A549 (cell line): ENCODE results near the gene BANK1. TPM values are rescaled to one million over a fixed set of nuclear protein-coding genes. Genes with fewer than 3 reads are reported as not detected.

Source experiments
- ATAC-seq, 2 experiments: fragments of 200-7000 bp in 1 of 2; fragments of >200 bp in 1 of 2; cut with Nextera tagmentation in 1 of 2; cut with Tn5 transposase in 1 of 2; 3 replicates each; pipeline versions ENCODE4 v1.8.0 to v1.9.1; 2018 to 2020; ENCODE audit warnings: mild to moderate bottlenecking in 1 of 2, moderate library complexity in 1 of 2
- CTCF ChIA-PET: fragments of 300-600 bp; sonication (Branson Sonifier 250); formaldehyde crosslinking; extraction: SDS; loops from one replicate; lab custom pipeline; 2021; ENCODE audit warnings: antibody characterized with exemption, inconsistent platforms; lab: Yijun Ruan, JAX
- POLR2A ChIA-PET: fragments of 350-600 bp; formaldehyde crosslinking; extraction: SDS; loops from one replicate; lab custom pipeline; 2021; ENCODE audit warnings: antibody characterized with exemption, inconsistent platforms; lab: Yijun Ruan, JAX
- DNase-seq, 2 experiments: peaks; one replicate each; pipeline versions ENCODE4 v3.0.0 to v3.0.0-alpha.2; 2011 to 2016; ENCODE audit warnings: low read depth in 1 of 2, low spot score in 1 of 2
- FAIRE-seq: peaks from 2 replicates; lab custom pipeline; 2011; peaks lifted over from hg19 to GRCh38; lab: Jason Lieb, UNC
- H3K27ac ChIP-seq, 2 experiments: fragments of >200 bp; sonication (Bioruptor Twin); formaldehyde crosslinking; 3 replicates each; pipeline ENCODE4 v1.5.1; 2016 to 2017
- H3K4me1 ChIP-seq: fragments of >200 bp; sonication (Bioruptor Twin); formaldehyde crosslinking; 3 replicates; pipeline ENCODE4 v1.6.1; 2016
- H3K4me2 ChIP-seq: fragments of >200 bp; sonication (Bioruptor Twin); formaldehyde crosslinking; 3 replicates; pipeline ENCODE4 v1.6.1; 2016
- H3K4me3 ChIP-seq: fragments of >200 bp; sonication (Bioruptor Twin); formaldehyde crosslinking; 3 replicates; pipeline ENCODE4 v1.5.1; 2016
- H3K9me3 ChIP-seq: fragments of >200 bp; sonication (Bioruptor Twin); formaldehyde crosslinking; 3 replicates; pipeline ENCODE4 v1.6.1; 2016
- CBX8 ChIP-seq: fragments of 200-600 bp; sonication (generic); IDR thresholded peaks from 2 replicates; pipeline ENCODE4 v1.6.1; 2016
- CHD2 ChIP-seq: fragments of 150-350 bp; IDR thresholded peaks from 2 replicates; pipeline ENCODE4 v1.6.1; 2014; ENCODE audit warnings: low read length; ENCODE audit not compliant: partially characterized antibody
- EHF ChIP-seq: fragments of 250-450 bp; sonication (Bioruptor Pico); IDR thresholded peaks from 2 replicates; pipeline ENCODE4 v1.5.0; 2020; ENCODE audit warnings: mild to moderate bottlenecking
- ESRRA ChIP-seq: fragments of 150-350 bp; IDR thresholded peaks from 2 replicates; pipeline ENCODE4 v1.6.1; 2014; ENCODE audit warnings: mild to moderate bottlenecking, low read length, borderline replicate concordance
- FOSB ChIP-seq: fragments of 250-450 bp; sonication (Bioruptor Pico); IDR thresholded peaks from 2 replicates; pipeline ENCODE4 v1.5.0; 2020; ENCODE audit warnings: mild to moderate bottlenecking, moderate library complexity
- FOXS1 ChIP-seq: fragments of 250-450 bp; sonication (Bioruptor Pico); IDR thresholded peaks from 2 replicates; pipeline ENCODE4 v1.5.0; 2020; ENCODE audit warnings: mild to moderate bottlenecking, moderate library complexity
- GATA3 ChIP-seq: IDR thresholded peaks from 2 replicates; pipeline ENCODE4 v1.6.1; 2012; ENCODE audit warnings: borderline replicate concordance
- HEYL ChIP-seq: fragments of 250-450 bp; sonication (Bioruptor Pico); IDR thresholded peaks from 2 replicates; pipeline ENCODE4 v1.8.0; 2021; ENCODE audit warnings: mild to moderate bottlenecking, moderate library complexity
- HOXA7 ChIP-seq: fragments of 250-450 bp; sonication (Bioruptor Pico); IDR thresholded peaks from 2 replicates; pipeline ENCODE4 v1.5.0; 2020; ENCODE audit warnings: mild to moderate bottlenecking, moderate library complexity
- HOXB13 ChIP-seq: fragments of 250-450 bp; sonication (Bioruptor Pico); IDR thresholded peaks from 2 replicates; pipeline ENCODE4 v1.5.0; 2020; ENCODE audit warnings: low read depth, mild to moderate bottlenecking, moderate library complexity
- JUNB ChIP-seq: fragments of >200 bp; sonication (Bioruptor Twin); formaldehyde crosslinking; IDR thresholded peaks from 2 replicates; pipeline ENCODE4 v1.6.1; 2016
- MYC ChIP-seq: IDR thresholded peaks from 2 replicates; pipeline ENCODE4 v1.6.1; 2012; ENCODE audit warnings: mild to moderate bottlenecking, inconsistent platforms, low read length, improper control_type of control experiment, borderline replicate concordance
- NFE2L2 ChIP-seq: fragments of 150-350 bp; conservative IDR thresholded peaks from 2 replicates; pipeline ENCODE4 v1.6.1; 2014; ENCODE audit warnings: low read length
- PHF8 ChIP-seq: fragments of 200-600 bp; sonication (generic); IDR thresholded peaks from 2 replicates; pipeline ENCODE4 v1.6.1; 2016; ENCODE audit warnings: low read depth, mild to moderate bottlenecking, antibody characterized with exemption, moderate library complexity, borderline replicate concordance
- POLR2AphosphoS2 ChIP-seq: conservative IDR thresholded peaks from 2 replicates; pipeline ENCODE4 v1.6.1; 2012; ENCODE audit warnings: low read length, improper control_type of control experiment, inconsistent platforms
- RAD21 ChIP-seq, 2 experiments: fragments of >200 bp in 1 of 2; sonication (Bioruptor Twin) in 1 of 2; formaldehyde crosslinking in 1 of 2; IDR thresholded peaks in 1 of 2; conservative IDR thresholded peaks in 1 of 2; 2 replicates in 1 of 2; 3 replicates in 1 of 2; pipeline ENCODE4 v1.6.1; 2012 to 2018; ENCODE audit warnings: inconsistent platforms in 1 of 2
- RCOR1 ChIP-seq: fragments of 150-350 bp; IDR thresholded peaks from 2 replicates; pipeline ENCODE4 v1.6.1; 2014; ENCODE audit warnings: antibody characterized with exemption, low read length, low read depth
- SREBF2 ChIP-seq: fragments of 450-650 bp; IDR thresholded peaks from 2 replicates; pipeline ENCODE4 v1.6.1; 2014; ENCODE audit warnings: mild to moderate bottlenecking, moderate library complexity
- TFCP2L1 ChIP-seq: fragments of 250-450 bp; sonication (Bioruptor Pico); IDR thresholded peaks from 2 replicates; pipeline ENCODE4 v1.5.0; 2021; ENCODE audit warnings: mild to moderate bottlenecking
- TP53 ChIP-seq: fragments of 250-450 bp; sonication (Bioruptor Pico); IDR thresholded peaks from 2 replicates; pipeline ENCODE4 v1.5.0; 2021; ENCODE audit warnings: mild to moderate bottlenecking, moderate library complexity
- ZC3H11A ChIP-seq: fragments of 450-650 bp; IDR thresholded peaks from 2 replicates; pipeline ENCODE4 v1.6.1; 2014; ENCODE audit warnings: antibody characterized with exemption, mild to moderate bottlenecking
- ZFP36 ChIP-seq: fragments of 450-650 bp; IDR thresholded peaks from 2 replicates; pipeline ENCODE4 v1.6.1; 2014; ENCODE audit warnings: borderline replicate concordance; ENCODE audit not compliant: partially characterized antibody
- ZNF302 ChIP-seq: fragments of 250-450 bp; sonication (Bioruptor Pico); IDR thresholded peaks from 2 replicates; pipeline ENCODE4 v1.9.0; 2021; ENCODE audit warnings: inconsistent platforms, mild to moderate bottlenecking, moderate library complexity
- ZSCAN20 ChIP-seq: fragments of 250-450 bp; sonication (Bioruptor Pico); IDR thresholded peaks from 2 replicates; pipeline ENCODE4 v1.8.0; 2022; ENCODE audit warnings: mild to moderate bottlenecking, moderate library complexity
- WGBS: methylation state at CpG from one replicate; pipeline ENCODE4 v1.1.6; 2017; ENCODE audit errors: missing lambda C conversion rate; 5-methylcytosine and 5-hydroxymethylcytosine counted together
- polyA plus RNA-seq, 4 experiments: library from polyadenylated mRNA; depleted of rRNA in 3 of 4; stranded (reverse); fragments of >200 nt; fragmentation: RNase III in 1 of 4; extraction: RNeasy Plus Mini Kit Qiagen cat#74134 plus additional on column Dnase treatment in 1 of 4; gene quantifications; 2 replicates in 3 of 4; 3 replicates in 1 of 4; pipeline ENCODE4 v1.2.3, GENCODE V29; 2011 to 2017
- TF ChIP-seq, protein P1 (sequence below): IDR thresholded peaks from 2 replicates; pipeline ENCODE4 v1.6.1; 2012; ENCODE audit warnings: low read depth, borderline replicate concordance
- TF ChIP-seq, protein P2 (sequence below): fragments of 250-450 bp; sonication (Bioruptor Pico); IDR thresholded peaks from 2 replicates; pipeline ENCODE4 v1.5.0; 2021; ENCODE audit warnings: mild to moderate bottlenecking, moderate library complexity, borderline replicate concordance
- TF ChIP-seq, protein P3 (sequence below): fragments of >200 bp; sonication (Bioruptor Twin); formaldehyde crosslinking; IDR thresholded peaks from 3 replicates; pipeline ENCODE4 v1.6.1; 2016
- TF ChIP-seq, protein P4 (sequence below): fragments of 150-350 bp; IDR thresholded peaks from 2 replicates; pipeline ENCODE4 v1.6.1; 2014; ENCODE audit warnings: low read depth, mild to moderate bottlenecking, low read length

The BANK1 gene
- polyA plus RNA-seq, 2 of the 4 experiments (the other 2 are of a cell fraction) = 2.8 to 6.1 TPM

DNA sequence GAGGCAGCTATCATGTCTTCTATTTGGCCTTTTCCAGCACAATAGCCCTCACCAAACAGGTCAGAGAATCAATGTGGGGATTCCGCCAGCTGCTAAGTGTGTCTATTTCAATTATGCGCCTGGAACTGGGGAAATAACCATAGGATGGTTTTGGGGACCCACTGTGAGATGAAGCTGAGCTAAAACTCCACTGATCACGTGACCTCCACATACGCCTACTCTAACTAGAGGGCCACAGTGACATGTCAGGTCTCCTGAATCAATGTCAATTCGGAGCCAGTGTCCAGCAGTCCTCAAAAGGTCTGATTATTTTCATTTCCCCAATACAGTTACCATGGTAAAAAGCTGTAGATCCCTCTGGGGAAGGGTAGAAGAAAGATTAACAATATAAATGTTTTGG is 10.2 kb upstream of the BANK1 start:
- Histone ChIP-seq H3K9me3 (no peaks in the 10 kb centered on the region), H3K27ac (no peak overlapping the region), H3K4me3 (no peak overlapping the region), H3K4me2 (no peak overlapping the region), H3K4me1 (peaks cover 4% of the 10 kb centered on the region)
- DNase-seq (no peak), FAIRE-seq (no peak), ATAC-seq (no peak)
- 83% methylated on average over 5 of the region's 5 CpGs for WGBS
- ChIA-PET POLR2A (no interaction called here), CTCF (no interaction called here)
- TF ChIP-seq CHD2 (no peak), EHF (CRISPR knock-in tag) (no peak), TP53 (CRISPR knock-in tag) (no peak), ESRRA (no peak), NFE2L2 (no peak), HOXA7 (no peak), FOSB (no peak), SREBF2 (no peak), CBX8 (no peak), MYC (no peak), ZFP36 (no peak)
- TF ChIP-seq, protein P1, sequence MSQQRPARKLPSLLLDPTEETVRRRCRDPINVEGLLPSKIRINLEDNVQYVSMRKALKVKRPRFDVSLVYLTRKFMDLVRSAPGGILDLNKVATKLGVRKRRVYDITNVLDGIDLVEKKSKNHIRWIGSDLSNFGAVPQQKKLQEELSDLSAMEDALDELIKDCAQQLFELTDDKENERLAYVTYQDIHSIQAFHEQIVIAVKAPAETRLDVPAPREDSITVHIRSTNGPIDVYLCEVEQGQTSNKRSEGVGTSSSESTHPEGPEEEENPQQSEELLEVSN = no peak
- TF ChIP-seq, protein P2, sequence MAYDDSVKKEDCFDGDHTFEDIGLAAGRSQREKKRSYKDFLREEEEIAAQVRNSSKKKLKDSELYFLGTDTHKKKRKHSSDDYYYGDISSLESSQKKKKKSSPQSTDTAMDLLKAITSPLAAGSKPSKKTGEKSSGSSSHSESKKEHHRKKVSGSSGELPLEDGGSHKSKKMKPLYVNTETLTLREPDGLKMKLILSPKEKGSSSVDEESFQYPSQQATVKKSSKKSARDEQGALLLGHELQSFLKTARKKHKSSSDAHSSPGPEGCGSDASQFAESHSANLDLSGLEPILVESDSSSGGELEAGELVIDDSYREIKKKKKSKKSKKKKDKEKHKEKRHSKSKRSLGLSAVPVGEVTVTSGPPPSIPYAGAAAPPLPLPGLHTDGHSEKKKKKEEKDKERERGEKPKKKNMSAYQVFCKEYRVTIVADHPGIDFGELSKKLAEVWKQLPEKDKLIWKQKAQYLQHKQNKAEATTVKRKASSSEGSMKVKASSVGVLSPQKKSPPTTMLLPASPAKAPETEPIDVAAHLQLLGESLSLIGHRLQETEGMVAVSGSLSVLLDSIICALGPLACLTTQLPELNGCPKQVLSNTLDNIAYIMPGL (CRISPR knock-in tag) = no peak

DNA sequence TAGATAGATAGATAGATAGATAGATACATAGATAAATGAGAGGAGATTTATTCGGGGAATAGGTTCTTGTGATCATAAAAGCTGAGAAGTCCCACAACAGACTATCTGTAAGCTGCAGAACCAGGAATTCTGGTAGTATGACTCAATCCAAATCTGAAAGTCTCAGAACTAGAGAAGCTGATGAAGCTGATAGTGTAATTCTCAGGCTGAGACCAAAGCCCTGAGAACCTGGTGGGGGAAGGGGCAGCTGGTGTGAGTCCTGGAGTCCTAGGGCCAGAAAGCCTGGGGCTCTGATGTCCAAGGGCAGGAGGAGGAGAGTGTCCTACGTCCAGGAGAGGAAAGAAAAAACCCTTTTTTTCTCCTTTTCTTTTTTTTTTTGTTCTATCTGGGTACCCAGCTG is 8.0 kb upstream of the BANK1 start:
- 50% methylated on average over 2 of the region's 2 CpGs for WGBS
- DNase-seq (no peak), FAIRE-seq (no peak), ATAC-seq (no peak)
- Histone ChIP-seq H3K4me1 (no peaks in the 10 kb centered on the region), H3K9me3 (no peaks in the 10 kb centered on the region), H3K4me3 (no peak overlapping the region), H3K27ac (no peak overlapping the region), H3K4me2 (no peak overlapping the region)
- POLR2A ChIA-PET = no interaction called here
- CTCF ChIA-PET = no interaction called here
- TF ChIP-seq POLR2AphosphoS2 = no peak
- no peak for TF ChIP-seq FOXS1 (CRISPR knock-in tag)
- TF ChIP-seq ESRRA = no peak
- no peak for TF ChIP-seq ZSCAN20
- TF ChIP-seq ZC3H11A = no peak
- TF ChIP-seq SREBF2 = no peak
- no peak for TF ChIP-seq ZFP36
- TF ChIP-seq RCOR1 = no peak
- no peak for TF ChIP-seq PHF8
- TF ChIP-seq HOXB13 (CRISPR knock-in tag) = no peak
- TF ChIP-seq, protein P3, sequence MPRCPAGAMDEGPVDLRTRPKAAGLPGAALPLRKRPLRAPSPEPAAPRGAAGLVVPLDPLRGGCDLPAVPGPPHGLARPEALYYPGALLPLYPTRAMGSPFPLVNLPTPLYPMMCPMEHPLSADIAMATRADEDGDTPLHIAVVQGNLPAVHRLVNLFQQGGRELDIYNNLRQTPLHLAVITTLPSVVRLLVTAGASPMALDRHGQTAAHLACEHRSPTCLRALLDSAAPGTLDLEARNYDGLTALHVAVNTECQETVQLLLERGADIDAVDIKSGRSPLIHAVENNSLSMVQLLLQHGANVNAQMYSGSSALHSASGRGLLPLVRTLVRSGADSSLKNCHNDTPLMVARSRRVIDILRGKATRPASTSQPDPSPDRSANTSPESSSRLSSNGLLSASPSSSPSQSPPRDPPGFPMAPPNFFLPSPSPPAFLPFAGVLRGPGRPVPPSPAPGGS = no peak
- no peak for TF ChIP-seq RAD21 (conservative IDR thresholded peaks at IDR 0.05 in 1 of 2, IDR thresholded peaks at IDR 0.05 in 1 of 2)
- no peak for TF ChIP-seq MYC

DNA sequence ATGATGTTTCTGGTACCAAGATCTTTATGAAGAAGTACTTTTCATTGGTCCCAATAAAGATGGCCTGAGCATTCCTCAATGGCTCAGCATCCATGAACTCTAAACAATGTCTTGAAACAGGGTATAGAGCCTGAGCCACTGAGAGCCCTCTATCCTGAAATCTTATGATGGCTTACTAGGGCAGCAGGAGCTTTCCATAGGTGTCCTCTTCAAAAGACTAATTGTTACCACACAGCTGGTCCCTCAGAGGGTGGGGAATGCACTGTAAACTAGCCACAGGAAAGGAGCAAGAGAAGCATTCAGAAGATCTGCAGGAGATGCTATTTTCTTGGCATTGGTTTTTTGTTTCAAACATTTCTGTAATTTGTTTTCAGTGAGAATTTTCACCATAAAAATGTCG is 5.6 kb upstream of the BANK1 start:
- WGBS = 89% methylated on average over 1 of the region's 1 CpG
- TF ChIP-seq, protein P4, sequence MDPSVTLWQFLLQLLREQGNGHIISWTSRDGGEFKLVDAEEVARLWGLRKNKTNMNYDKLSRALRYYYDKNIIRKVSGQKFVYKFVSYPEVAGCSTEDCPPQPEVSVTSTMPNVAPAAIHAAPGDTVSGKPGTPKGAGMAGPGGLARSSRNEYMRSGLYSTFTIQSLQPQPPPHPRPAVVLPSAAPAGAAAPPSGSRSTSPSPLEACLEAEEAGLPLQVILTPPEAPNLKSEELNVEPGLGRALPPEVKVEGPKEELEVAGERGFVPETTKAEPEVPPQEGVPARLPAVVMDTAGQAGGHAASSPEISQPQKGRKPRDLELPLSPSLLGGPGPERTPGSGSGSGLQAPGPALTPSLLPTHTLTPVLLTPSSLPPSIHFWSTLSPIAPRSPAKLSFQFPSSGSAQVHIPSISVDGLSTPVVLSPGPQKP = no peak
- no peak for TF ChIP-seq NFE2L2
- TF ChIP-seq ZC3H11A = no peak
- TF ChIP-seq GATA3 = no peak
- no peak for TF ChIP-seq HEYL (CRISPR knock-in tag)
- TF ChIP-seq JUNB = no peak
- no peak for TF ChIP-seq RAD21 (conservative IDR thresholded peaks at IDR 0.05 in 1 of 2, IDR thresholded peaks at IDR 0.05 in 1 of 2)
- TF ChIP-seq CBX8 = no peak
- TF ChIP-seq SREBF2 = no peak
- TF ChIP-seq, protein P1 = no peak
- TF ChIP-seq CHD2 = no peak
- no peak for TF ChIP-seq TFCP2L1 (CRISPR knock-in tag)
- TF ChIP-seq ZNF302 (CRISPR knock-in tag) = no peak
- FAIRE-seq (no peak), ATAC-seq (no peak), DNase-seq (no peak)
- H3K4me1 ChIP-seq = peaks cover 5% of the 10 kb centered on the region; the same call in 2 of the 3 replicates
- ChIA-PET POLR2A (no interaction called here), CTCF (no interaction called here)
- H3K27ac ChIP-seq = no peak overlapping the region
- H3K4me2 ChIP-seq = no peak overlapping the region
- H3K4me3 ChIP-seq = no peak overlapping the region
- no peaks in the 10 kb centered on the region for H3K9me3 ChIP-seq
